Measurements from ENCODE around the gene TSPAN8.

The TSPAN8 gene

GRCh38 chr12:71142956-71143355 is 14.8 kb downstream of the TSPAN8 start:
- H3K4me3 ChIP-seq (ENCODE audit: low read depth, low read length): no peak overlapping the region
- no peak for TF ChIP-seq CTCF (IDR thresholded peaks at IDR 0.05; ENCODE audit: low read depth, low read length, missing control alignments)
- DNase-seq (ENCODE audit: low read depth): no peak

GRCh38 chr12:71142016-71142415 is 15.8 kb downstream of the TSPAN8 start:
- no peak for TF ChIP-seq CTCF (IDR thresholded peaks at IDR 0.05; ENCODE audit: low read depth, low read length, missing control alignments)
- no peak for DNase-seq (ENCODE audit: low read depth)

GRCh38 chr12:71141378-71141926 is 16.3 kb downstream of the TSPAN8 start:
- no peak for DNase-seq (ENCODE audit: low read depth)
- no peak overlapping the region for H3K4me3 ChIP-seq (ENCODE audit: low read depth, low read length)
- no peak for TF ChIP-seq CTCF (IDR thresholded peaks at IDR 0.05; ENCODE audit: low read depth, low read length, missing control alignments)

More at GRCh38 chr12:71142016-71142415, 15.8 kb downstream of the TSPAN8 start:
- H3K4me3 ChIP-seq (ENCODE audit: low read depth, low read length): no peak overlapping the region

DNA sequence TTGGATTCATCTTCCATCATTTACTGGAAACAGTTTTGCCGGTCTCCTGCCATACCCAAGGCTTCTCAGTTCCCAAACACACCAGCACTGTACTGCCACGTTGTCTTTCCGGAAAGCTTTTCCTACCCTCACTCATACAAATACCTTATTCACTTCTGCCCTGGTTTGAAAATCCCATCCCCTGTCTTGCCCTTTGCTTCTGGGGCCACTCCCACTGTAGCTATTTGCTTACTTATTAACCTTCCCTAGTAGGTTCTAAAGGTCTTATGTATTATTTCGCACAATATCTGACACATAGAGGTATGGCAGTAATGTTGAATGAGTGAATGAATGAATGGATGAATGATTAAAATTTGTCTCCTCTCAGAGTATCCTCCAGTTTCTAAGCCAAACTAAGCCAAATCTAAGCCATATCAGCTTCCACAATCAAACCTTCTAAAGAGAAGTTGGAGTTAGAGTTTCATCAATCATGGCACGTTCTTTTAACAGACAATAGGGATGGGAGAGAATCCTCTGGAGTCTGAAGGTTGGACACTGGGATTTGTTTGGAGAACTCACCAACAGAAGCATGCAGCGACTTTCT is 18.6 kb downstream of the TSPAN8 start:
- TF ChIP-seq CTCF (IDR thresholded peaks at IDR 0.05; ENCODE audit: low read depth, low read length, missing control alignments): no peak
- H3K4me3 ChIP-seq (ENCODE audit: low read depth, low read length): no peak overlapping the region
- DNase-seq (ENCODE audit: low read depth): no peak

- TF ChIP-seq CTCF (IDR thresholded peaks at IDR 0.05; ENCODE audit: low read depth, low read length, missing control alignments): no peak
- DNase-seq (ENCODE audit: low read depth): no peak
- H3K4me3 ChIP-seq (ENCODE audit: low read depth, low read length): no peak overlapping the region
These were observed 19.8 kb downstream of the TSPAN8 start for GRCh38 chr12:71138011-71138410.

GRCh38 chr12:71135812-71136176 is 22.0 kb downstream of the TSPAN8 start:
- DNase-seq (ENCODE audit: low read depth): no peak
- H3K4me3 ChIP-seq (ENCODE audit: low read depth, low read length): no peak overlapping the region
- no peak for TF ChIP-seq CTCF (IDR thresholded peaks at IDR 0.05; ENCODE audit: low read depth, low read length, missing control alignments)
